Vagina (tissue), 2 donors: ENCODE results near the gene SET.

Source experiments
- CTCF ChIP-seq, 3 experiments: fragments of 450-650 bp in 2 of 3; fragments of 200-600 bp in 1 of 3; sonication (generic) in 1 of 3; IDR thresholded peaks; one replicate each; pipeline ENCODE4 v1.5.1; 2017 to 2019; ENCODE audit warnings: antibody characterized with exemption in 3 of 3, mild to moderate bottlenecking in 2 of 3, moderate library complexity in 2 of 3
- POLR2A ChIP-seq, 2 donors: fragments of 450-650 bp; IDR thresholded peaks; one replicate each; pipeline ENCODE4 v1.6.1; 2017; ENCODE audit warnings: antibody characterized with exemption in 2 of 2, mild to moderate bottlenecking in 2 of 2, moderate library complexity in 2 of 2

GRCh38 chr9:128732576-128732975 lies 43.6 kb downstream of the SET start:
- TF ChIP-seq CTCF (IDR thresholded peaks at IDR 0.05): no peak
- TF ChIP-seq POLR2A (IDR thresholded peaks at IDR 0.05): no peak
